Suprapubic skin (tissue), 4 donors: ENCODE data around the gene PLSCR2.

Experiments
- EP300 ChIP-seq: sonication (generic); formaldehyde crosslinking; IDR thresholded peaks from one replicate; pipeline ENCODE4 v1.6.1; 2017; ENCODE audit warnings: antibody characterized with exemption
- POLR2A ChIP-seq, 2 donors: fragments of 450-650 bp; IDR thresholded peaks; one replicate each; pipeline ENCODE4 v1.6.1; 2017; ENCODE audit warnings: antibody characterized with exemption in 2 of 2, mild to moderate bottlenecking in 2 of 2, moderate library complexity in 2 of 2
- POLR2AphosphoS5 ChIP-seq, 3 donors: sonication (generic); formaldehyde crosslinking; IDR thresholded peaks; one replicate each; pipeline ENCODE4 v1.6.1; 2017; ENCODE audit warnings: antibody characterized with exemption in 3 of 3
- TF ChIP-seq, protein P1 (sequence below), 2 donors: fragments of 200-600 bp in 1 of 2; fragments of 450-650 bp in 1 of 2; sonication (generic) in 1 of 2; IDR thresholded peaks; one replicate each; pipeline ENCODE4 v1.5.1; 2016 to 2019; ENCODE audit warnings: antibody characterized with exemption in 2 of 2, mild to moderate bottlenecking in 1 of 2, moderate library complexity in 1 of 2

- TF ChIP-seq POLR2A (IDR thresholded peaks at IDR 0.05) = no peak
- TF ChIP-seq, protein P1, sequence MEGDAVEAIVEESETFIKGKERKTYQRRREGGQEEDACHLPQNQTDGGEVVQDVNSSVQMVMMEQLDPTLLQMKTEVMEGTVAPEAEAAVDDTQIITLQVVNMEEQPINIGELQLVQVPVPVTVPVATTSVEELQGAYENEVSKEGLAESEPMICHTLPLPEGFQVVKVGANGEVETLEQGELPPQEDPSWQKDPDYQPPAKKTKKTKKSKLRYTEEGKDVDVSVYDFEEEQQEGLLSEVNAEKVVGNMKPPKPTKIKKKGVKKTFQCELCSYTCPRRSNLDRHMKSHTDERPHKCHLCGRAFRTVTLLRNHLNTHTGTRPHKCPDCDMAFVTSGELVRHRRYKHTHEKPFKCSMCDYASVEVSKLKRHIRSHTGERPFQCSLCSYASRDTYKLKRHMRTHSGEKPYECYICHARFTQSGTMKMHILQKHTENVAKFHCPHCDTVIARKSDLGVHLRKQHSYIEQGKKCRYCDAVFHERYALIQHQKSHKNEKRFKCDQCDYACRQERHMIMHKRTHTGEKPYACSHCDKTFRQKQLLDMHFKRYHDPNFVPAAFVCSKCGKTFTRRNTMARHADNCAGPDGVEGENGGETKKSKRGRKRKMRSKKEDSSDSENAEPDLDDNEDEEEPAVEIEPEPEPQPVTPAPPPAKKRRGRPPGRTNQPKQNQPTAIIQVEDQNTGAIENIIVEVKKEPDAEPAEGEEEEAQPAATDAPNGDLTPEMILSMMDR (IDR thresholded peaks at IDR 0.05) = no peak
- TF ChIP-seq POLR2AphosphoS5 (IDR thresholded peaks at IDR 0.05) = no peak
- no peak for TF ChIP-seq EP300
Measured at GRCh38 chr3:146470425-146470990, 1.1 kb upstream of the PLSCR2 start.
